HG03108 (cell line): ENCODE measurements around the gene ANO2.
"Not testable (repeated sequence)": the region's sequence is repeated elsewhere in the genome, so short reads cannot be mapped to it uniquely, and the experiment has no call there.

Source experiments
- ATAC-seq: cut with Tn5 transposase; IDR thresholded peaks from one replicate; pipeline ENCODE4 v1.9.1; 2021; ENCODE audit warnings: moderate library complexity; ENCODE audit not compliant: unreplicated experiment

The ANO2 gene

GRCh38 chr12:5840944-5841343 lies 104.1 kb downstream of the ANO2 start:
- no peak for ATAC-seq

- no peak for ATAC-seq
These were observed 114.9 kb downstream of the ANO2 start for GRCh38 chr12:5830111-5830510.

- no peak for ATAC-seq
These were observed 117.5 kb downstream of the ANO2 start for GRCh38 chr12:5827591-5827990.

- ATAC-seq: not testable (repeated sequence)
These were observed 119.3 kb downstream of the ANO2 start for GRCh38 chr12:5825761-5826160.

- ATAC-seq: not testable (repeated sequence)
These were observed 126.2 kb downstream of the ANO2 start for GRCh38 chr12:5818877-5819276.

GRCh38 chr12:5817246-5817645 lies 127.8 kb downstream of the ANO2 start:
- no peak for ATAC-seq

GRCh38 chr12:5809586-5809985 lies 135.5 kb downstream of the ANO2 start:
- ATAC-seq: no peak

GRCh38 chr12:5808981-5809380 lies 136.1 kb downstream of the ANO2 start:
- ATAC-seq: no peak

GRCh38 chr12:5807514-5808219 lies 137.4 kb downstream of the ANO2 start:
- no peak for ATAC-seq

GRCh38 chr12:5807090-5807414 lies 138.0 kb downstream of the ANO2 start:
- no peak for ATAC-seq

GRCh38 chr12:5806371-5807089 lies 138.5 kb downstream of the ANO2 start:
- ATAC-seq: no peak

- no peak for ATAC-seq
These were observed 141.5 kb downstream of the ANO2 start for GRCh38 chr12:5803532-5803931.

- no peak for ATAC-seq
These were observed 146.6 kb downstream of the ANO2 start for GRCh38 chr12:5798242-5799015.

GRCh38 chr12:5797661-5798060 lies 147.4 kb downstream of the ANO2 start:
- ATAC-seq: no peak

GRCh38 chr12:5796959-5797225 lies 148.2 kb downstream of the ANO2 start:
- ATAC-seq: no peak

GRCh38 chr12:5796171-5796958 lies 148.7 kb downstream of the ANO2 start:
- ATAC-seq: no peak

- ATAC-seq: no peak
These were observed 150.9 kb downstream of the ANO2 start for GRCh38 chr12:5794156-5794555.

- ATAC-seq: no peak
These were observed 152.7 kb downstream of the ANO2 start for GRCh38 chr12:5792343-5792742.

- no peak for ATAC-seq
These were observed 155.5 kb downstream of the ANO2 start for GRCh38 chr12:5789469-5789968.

- ATAC-seq: no peak
These were observed 157.2 kb downstream of the ANO2 start for GRCh38 chr12:5787828-5788227.

GRCh38 chr12:5785601-5786000 lies 159.5 kb downstream of the ANO2 start:
- no peak for ATAC-seq
